PFSK-1 (cell line): Measurements from ENCODE around the gene EIF2B1.

Source experiments
- FOXP2 ChIP-seq: optimal IDR thresholded peaks from 2 replicates; pipeline ENCODE3; 2011; ENCODE audit warnings: borderline replicate concordance, control low read depth, inconsistent platforms; ENCODE audit not compliant: insufficient read depth; ENCODE audit errors: extremely low read length, extremely low read depth
- POLR2AphosphoS5 ChIP-seq: IDR thresholded peaks from 2 replicates; pipeline ENCODE4 v1.6.1; 2012; ENCODE audit warnings: low read depth, mild to moderate bottlenecking, control low read depth, low read length, moderate library complexity
- SIN3A ChIP-seq: IDR thresholded peaks from 2 replicates; pipeline ENCODE4 v1.6.1; 2012; ENCODE audit warnings: mild to moderate bottlenecking, low read length, moderate library complexity, borderline replicate concordance; ENCODE audit not compliant: insufficient read depth
- TAF1 ChIP-seq: IDR thresholded peaks from 2 replicates; pipeline ENCODE4 v1.6.1; 2012; ENCODE audit warnings: low read length, control low read depth, borderline replicate concordance; ENCODE audit not compliant: insufficient read depth
- TF ChIP-seq, protein P1 (sequence below), 2 experiments: IDR thresholded peaks; 2 replicates each; pipeline versions ENCODE4 v1.6.1 to v1.8.0; 2011 to 2012; ENCODE audit warnings: low read depth in 2 of 2, low read length in 2 of 2, control low read depth in 1 of 2, inconsistent platforms in 1 of 2, mild to moderate bottlenecking in 1 of 2, moderate library complexity in 1 of 2; ENCODE audit not compliant: insufficient read depth in 1 of 2

DNA sequence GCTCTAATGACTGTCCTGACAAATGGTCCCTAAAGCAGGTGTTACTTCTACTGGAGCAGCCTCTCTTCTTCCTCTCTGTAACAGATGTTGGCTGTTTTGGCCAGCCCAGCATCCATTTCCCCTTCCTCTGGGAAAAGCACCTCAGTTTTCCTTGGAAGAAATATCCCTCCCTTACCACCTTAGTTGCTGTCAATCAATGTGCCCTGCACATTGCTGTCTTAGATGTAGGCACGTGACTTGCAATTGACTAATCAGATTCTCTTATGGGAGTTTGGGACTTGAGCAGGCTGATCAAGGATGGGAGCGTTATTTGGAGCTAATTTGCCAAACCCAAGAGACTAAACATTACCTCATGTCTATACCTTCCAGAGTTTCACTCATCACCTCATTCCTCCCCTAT, 61.1 kb downstream of the EIF2B1 start:
- TF ChIP-seq, protein P1, sequence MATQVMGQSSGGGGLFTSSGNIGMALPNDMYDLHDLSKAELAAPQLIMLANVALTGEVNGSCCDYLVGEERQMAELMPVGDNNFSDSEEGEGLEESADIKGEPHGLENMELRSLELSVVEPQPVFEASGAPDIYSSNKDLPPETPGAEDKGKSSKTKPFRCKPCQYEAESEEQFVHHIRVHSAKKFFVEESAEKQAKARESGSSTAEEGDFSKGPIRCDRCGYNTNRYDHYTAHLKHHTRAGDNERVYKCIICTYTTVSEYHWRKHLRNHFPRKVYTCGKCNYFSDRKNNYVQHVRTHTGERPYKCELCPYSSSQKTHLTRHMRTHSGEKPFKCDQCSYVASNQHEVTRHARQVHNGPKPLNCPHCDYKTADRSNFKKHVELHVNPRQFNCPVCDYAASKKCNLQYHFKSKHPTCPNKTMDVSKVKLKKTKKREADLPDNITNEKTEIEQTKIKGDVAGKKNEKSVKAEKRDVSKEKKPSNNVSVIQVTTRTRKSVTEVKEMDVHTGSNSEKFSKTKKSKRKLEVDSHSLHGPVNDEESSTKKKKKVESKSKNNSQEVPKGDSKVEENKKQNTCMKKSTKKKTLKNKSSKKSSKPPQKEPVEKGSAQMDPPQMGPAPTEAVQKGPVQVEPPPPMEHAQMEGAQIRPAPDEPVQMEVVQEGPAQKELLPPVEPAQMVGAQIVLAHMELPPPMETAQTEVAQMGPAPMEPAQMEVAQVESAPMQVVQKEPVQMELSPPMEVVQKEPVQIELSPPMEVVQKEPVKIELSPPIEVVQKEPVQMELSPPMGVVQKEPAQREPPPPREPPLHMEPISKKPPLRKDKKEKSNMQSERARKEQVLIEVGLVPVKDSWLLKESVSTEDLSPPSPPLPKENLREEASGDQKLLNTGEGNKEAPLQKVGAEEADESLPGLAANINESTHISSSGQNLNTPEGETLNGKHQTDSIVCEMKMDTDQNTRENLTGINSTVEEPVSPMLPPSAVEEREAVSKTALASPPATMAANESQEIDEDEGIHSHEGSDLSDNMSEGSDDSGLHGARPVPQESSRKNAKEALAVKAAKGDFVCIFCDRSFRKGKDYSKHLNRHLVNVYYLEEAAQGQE (IDR thresholded peaks at IDR 0.05; ENCODE audit: insufficient read depth in 1 of 2, low read depth in 2 of 2, low read length in 2 of 2) = no peak
- no peak for TF ChIP-seq POLR2AphosphoS5
- no peak for TF ChIP-seq SIN3A
- TF ChIP-seq TAF1 = no peak
- no peak for TF ChIP-seq FOXP2
